B cell (primary cell): ENCODE results near the gene MFSD6. TPM values are rescaled to one million over a fixed set of nuclear protein-coding genes. Genes with fewer than 3 reads are reported as not detected.

Experiments used
- ATAC-seq: fragments of 200-7000 bp; cut with Tn5 transposase; one replicate; pipeline ENCODE4 v1.10.0; 2021; ENCODE audit warnings: low read depth, mild to moderate bottlenecking, moderate number of reproducible peaks, moderate library complexity
- CTCF ChIA-PET: fragments of 350-600 bp; sonication (Branson Sonifier 250); formaldehyde crosslinking; loops from one replicate; lab custom pipeline; 2021; ENCODE audit warnings: antibody characterized with exemption, inconsistent platforms; lab: Charles Lee
- POLR2A ChIA-PET: fragments of 350-600 bp; sonication (Branson Sonifier 250); formaldehyde crosslinking; loops from one replicate; lab custom pipeline; 2021; ENCODE audit warnings: antibody characterized with exemption; lab: Charles Lee
- DNase-seq: peaks from one replicate; pipeline ENCODE4 v3.0.0; 2013
- H2AFZ ChIP-seq: 2 replicates; pipeline ENCODE4 v1.6.1; 2012; ENCODE audit warnings: mild to moderate bottlenecking, low read depth, low read length; ENCODE audit not compliant: insufficient read depth, poor library complexity, severe bottlenecking
- H3K27ac ChIP-seq, 2 donors: 1 replicate in 1 of 2; 2 replicates in 1 of 2; pipeline ENCODE4 v1.5.1; 2012 to 2013; ENCODE audit warnings: low read length in 2 of 2, mild to moderate bottlenecking in 2 of 2, moderate library complexity in 1 of 2
- H3K27me3 ChIP-seq, 4 experiments: fragments of 200-600 bp in 1 of 4; sonication (generic) in 1 of 4; replicated peaks in 1 of 4; 1 replicate in 2 of 4; 2 replicates in 2 of 4; pipeline versions ENCODE4 v1.6.1 to v1.7.0; 2013 to 2016; ENCODE audit warnings: low read length in 3 of 4, mild to moderate bottlenecking in 2 of 4, mixed read lengths in 1 of 4, moderate library complexity in 1 of 4; ENCODE audit not compliant: insufficient read depth in 4 of 4, control insufficient read depth in 3 of 4; ENCODE audit errors: control extremely low read depth in 1 of 4
- H3K36me3 ChIP-seq, 2 experiments: replicated peaks in 1 of 2; 1 replicate in 1 of 2; 2 replicates in 1 of 2; pipeline versions ENCODE4 v1.6.1 to v1.7.1; 2013; ENCODE audit warnings: low read length in 1 of 2; ENCODE audit not compliant: insufficient read depth in 2 of 2, control insufficient read depth in 1 of 2; ENCODE audit errors: control extremely low read depth in 1 of 2, extremely low read depth in 1 of 2
- H3K4me1 ChIP-seq, 2 donors: fragments of 200-600 bp in 1 of 2; sonication (generic) in 1 of 2; 1 replicate in 1 of 2; 2 replicates in 1 of 2; pipeline versions ENCODE4 v1.5.1 to v1.6.1; 2013 to 2017; ENCODE audit warnings: low read length in 2 of 2; ENCODE audit not compliant: control insufficient read depth in 2 of 2, insufficient read depth in 2 of 2
- H3K4me2 ChIP-seq: replicated peaks from 2 replicates; pipeline ENCODE3; 2012; ENCODE audit warnings: mild to moderate bottlenecking, low read depth, low read length; ENCODE audit not compliant: poor library complexity, severe bottlenecking
- H3K4me3 ChIP-seq, 5 experiments: fragments of 200-600 bp in 1 of 5; sonication (generic) in 1 of 5; 1 replicate in 3 of 5; 2 replicates in 2 of 5; pipeline versions ENCODE4 v1.5.1 to v1.7.0; 2011 to 2016; ENCODE audit warnings: low read length in 4 of 5, mild to moderate bottlenecking in 4 of 5, low read depth in 2 of 5, control low read depth in 1 of 5, moderate library complexity in 1 of 5; ENCODE audit not compliant: insufficient read depth in 1 of 5; ENCODE audit errors: control extremely low read depth in 1 of 5, extremely low read depth in 1 of 5
- H3K79me2 ChIP-seq: fragments of 200-600 bp; sonication (generic); one replicate; pipeline ENCODE4 v1.6.0; 2016; ENCODE audit warnings: low read length; ENCODE audit not compliant: control insufficient read depth, insufficient read depth
- H3K9ac ChIP-seq: fragments of 200-600 bp; sonication (generic); 2 replicates; pipeline ENCODE4 v1.6.1; 2017; ENCODE audit warnings: mild to moderate bottlenecking, low read length, moderate library complexity
- H3K9me3 ChIP-seq, 3 donors: one replicate each; pipeline versions ENCODE4 v1.6.1 to v1.7.1; 2013; ENCODE audit warnings: low read length in 2 of 3; ENCODE audit not compliant: control insufficient read depth in 2 of 3, insufficient read depth in 1 of 3; ENCODE audit errors: control extremely low read depth in 1 of 3
- H4K20me1 ChIP-seq: 2 replicates; pipeline ENCODE4 v1.6.0; 2012; ENCODE audit warnings: mild to moderate bottlenecking, low read length; ENCODE audit not compliant: insufficient read depth, control insufficient read depth, poor library complexity, severe bottlenecking
- H3K27ac Mint-ChIP-seq: one replicate; pipeline ENCODE4 v1.8.0; 2021; ENCODE audit warnings: mixed read lengths
- H3K27me3 Mint-ChIP-seq: one replicate; pipeline ENCODE4 v1.8.0; 2021; ENCODE audit warnings: mixed read lengths
- H3K4me1 Mint-ChIP-seq: one replicate; pipeline ENCODE4 v1.8.0; 2021; ENCODE audit warnings: mixed read lengths
- H3K4me3 Mint-ChIP-seq: one replicate; pipeline ENCODE4 v1.8.0; 2021; ENCODE audit warnings: mixed read lengths
- H3K9me3 Mint-ChIP-seq: one replicate; pipeline ENCODE4 v1.8.0; 2022; ENCODE audit warnings: mixed read lengths; ENCODE audit not compliant: insufficient read depth
- CTCF ChIP-seq: fragments of 200-600 bp; IDR thresholded peaks from one replicate; pipeline ENCODE4 v1.8.0; 2022; ENCODE audit warnings: antibody characterized with exemption, mild to moderate bottlenecking
- EZH2 ChIP-seq: IDR thresholded peaks from 2 replicates; pipeline ENCODE4 v1.6.1; 2012; ENCODE audit warnings: borderline replicate concordance, low read depth, mild to moderate bottlenecking, moderate library complexity, low read length; ENCODE audit not compliant: insufficient read depth, poor library complexity, severe bottlenecking
- WGBS: methylation state at CpG from one replicate; pipeline ENCODE4 v1.1.5; 2013; ENCODE audit warnings: missing lambda C conversion rate; ENCODE audit not compliant: insufficient coverage; 5-methylcytosine and 5-hydroxymethylcytosine counted together
- intact Hi-C: fragments of 100-400 bp; cut with micrococcal nuclease; formaldehyde crosslinking; loops from one replicate; pipeline ENCODE4 v1.10.0; 2022
- polyA plus RNA-seq: library from polyadenylated mRNA; depleted of rRNA; stranded (reverse); fragments of >200 nt; gene quantifications from 2 replicates; pipeline ENCODE4 v1.2.3, GENCODE V29; 2012
- total RNA-seq, 2 donors: library from RNA; stranded (reverse); fragments of 120-200 nt in 1 of 2; gene quantifications; 1 replicate in 1 of 2; 2 replicates in 1 of 2; pipeline versions ENCODE4 v1.2.3 to v1.2.4, GENCODE V29; 2013 to 2022

The MFSD6 gene
- total and polyA plus RNA-seq, 2 donors (not counting 1 experiment from before 2014, with no cell fraction given) = 13.5 to 33.8 TPM

GRCh38 chr2:190465060-190465459 lies 56.9 kb downstream of the MFSD6 start:
- H3K4me3 Mint-ChIP-seq = peak overlapping the region; percentile 40
- no CpG with 5 or more reads among the region's 2 CpGs for WGBS
- ATAC-seq (no peak), DNase-seq (no peak)
- POLR2A ChIA-PET = no interaction called here
- no peaks in the 10 kb centered on the region for H3K9me3 ChIP-seq
- no peak overlapping the region for H2AFZ ChIP-seq
- H3K4me3 ChIP-seq = no peak overlapping the region
- CTCF ChIA-PET = no interaction called here
- no peaks in the 10 kb centered on the region for H3K27me3 ChIP-seq
- peaks cover 3 to 4% of the 10 kb centered on the region in 2 experiments for H3K36me3 ChIP-seq
- H3K4me1 ChIP-seq = peaks cover 7 to 28% of the 10 kb centered on the region in 2 donors
- TF ChIP-seq CTCF (no peak), EZH2 (no peak)
- H3K27ac ChIP-seq = no peak overlapping the region
- peaks cover 12% of the 10 kb centered on the region for H4K20me1 ChIP-seq
- peaks cover 39% of the 10 kb centered on the region for H3K79me2 ChIP-seq
- peaks cover 71% of the 10 kb centered on the region for H3K4me1 Mint-ChIP-seq
- H3K9ac ChIP-seq = peak overlapping the region; percentile 8
- H3K9me3 Mint-ChIP-seq = no peaks in the 10 kb centered on the region
- H3K27ac Mint-ChIP-seq = peak overlapping the region; percentile 16
- intact Hi-C loops = no loop called here
- H3K27me3 Mint-ChIP-seq = no peaks in the 10 kb centered on the region
- H3K4me2 ChIP-seq = peak overlapping the region; percentile 36

GRCh38 chr2:190466819-190467446 lies 58.8 kb downstream of the MFSD6 start:
- no peaks in the 10 kb centered on the region for H3K9me3 Mint-ChIP-seq
- Histone ChIP-seq H3K9me3 (no peaks in the 10 kb centered on the region), H4K20me1 (peaks cover 11% of the 10 kb centered on the region)

More at GRCh38 chr2:190466819-190467446, 58.8 kb downstream of the MFSD6 start:
- intact Hi-C loops = no loop called here
- Histone ChIP-seq H3K79me2 (peaks cover 33% of the 10 kb centered on the region), H3K4me3 (no peak overlapping the region), H3K36me3 (peaks cover 4 to 13% of the 10 kb centered on the region in 2 experiments), H3K27me3 (no peaks in the 10 kb centered on the region), H3K27ac (no peak overlapping the region), H2AFZ (no peak overlapping the region), H3K9ac (no peak overlapping the region), H3K4me2 (no peak overlapping the region), H3K4me1 (peaks cover 7 to 28% of the 10 kb centered on the region in 2 donors)
- POLR2A ChIA-PET = no interaction called here
- Mint-ChIP-seq H3K4me3 (no peak overlapping the region), H3K27ac (no peak overlapping the region), H3K4me1 (peaks cover 63% of the 10 kb centered on the region), H3K27me3 (no peaks in the 10 kb centered on the region)
- ATAC-seq (no peak), DNase-seq (no peak)
- CTCF ChIA-PET = no interaction called here
- TF ChIP-seq CTCF (no peak), EZH2 (no peak)
- WGBS = 97% methylated on average over 4 of the region's 5 CpGs
